GM06990 (cell line): Measurements from ENCODE around the gene GRAP.

ENCODE experiments used
- DNase-seq: peaks from one replicate; pipeline ENCODE4 v3.0.0-alpha.2; 2011; ENCODE audit not compliant: insufficient read length; ENCODE audit errors: extremely low read depth
- H3K27me3 ChIP-seq: replicated peaks from 2 replicates; pipeline ENCODE4 v1.6.0; 2011; ENCODE audit warnings: low read length; ENCODE audit not compliant: control insufficient read depth, insufficient read depth
- H3K36me3 ChIP-seq: 2 replicates; pipeline ENCODE4 v1.5.1; 2011; ENCODE audit warnings: low read length; ENCODE audit not compliant: control insufficient read depth, insufficient read depth
- H3K4me3 ChIP-seq: replicated peaks from 2 replicates; pipeline ENCODE4 v1.5.1; 2011; ENCODE audit warnings: low read depth, mild to moderate bottlenecking, control low read depth, low read length
- CTCF ChIP-seq: IDR thresholded peaks from 2 replicates; pipeline ENCODE4 v1.5.1; 2011; ENCODE audit warnings: low read length, control low read depth, mild to moderate bottlenecking, inconsistent platforms; ENCODE audit not compliant: insufficient read depth, poor library complexity, severe bottlenecking

Gene GRAP

GRCh38 chr17:18990331-18990730 lies 56.4 kb downstream of the GRAP start:
- Histone ChIP-seq H3K36me3 (peaks cover 15% of the 10 kb centered on the region), H3K27me3 (no peaks in the 10 kb centered on the region), H3K4me3 (no peak overlapping the region)
- no peak for TF ChIP-seq CTCF
- DNase-seq = no peak

- TF ChIP-seq CTCF = no peak
- no peaks in the 10 kb centered on the region for H3K27me3 ChIP-seq
- H3K4me3 ChIP-seq = no peak overlapping the region
- DNase-seq = no peak
- H3K36me3 ChIP-seq = peaks cover 16% of the 10 kb centered on the region
Observed at GRCh38 chr17:18988546-18989173, 58.1 kb downstream of the GRAP start.

GRCh38 chr17:18987862-18988545 lies 58.8 kb downstream of the GRAP start:
- DNase-seq = no peak
- no peak for TF ChIP-seq CTCF
- Histone ChIP-seq H3K36me3 (peaks cover 16% of the 10 kb centered on the region), H3K27me3 (no peaks in the 10 kb centered on the region), H3K4me3 (no peak overlapping the region)

DNA sequence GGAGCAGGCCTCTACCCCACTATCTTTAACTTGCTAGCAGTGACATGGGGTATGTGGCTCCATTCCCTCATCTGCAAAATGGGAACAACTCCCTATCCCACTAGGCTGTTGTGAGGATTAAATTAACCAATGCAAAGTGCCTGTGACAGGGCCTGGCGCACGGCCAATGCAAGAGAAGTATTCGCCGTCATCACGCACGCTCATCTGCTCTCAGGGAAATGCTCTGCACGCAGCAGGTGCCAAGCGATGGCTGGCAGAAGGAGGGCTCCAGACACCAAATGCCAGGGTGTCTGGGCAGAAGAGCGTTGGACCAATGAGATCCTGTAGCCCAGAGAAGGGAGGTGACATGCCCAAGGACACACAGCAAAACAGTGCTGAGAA lies 59.5 kb downstream of the GRAP start:
- peaks cover 14% of the 10 kb centered on the region for H3K36me3 ChIP-seq

GRCh38 chr17:18986541-18987229 lies 60.1 kb downstream of the GRAP start:
- peaks cover 14% of the 10 kb centered on the region for H3K36me3 ChIP-seq
- DNase-seq = no peak
- no peaks in the 10 kb centered on the region for H3K27me3 ChIP-seq
- no peak for TF ChIP-seq CTCF
- H3K4me3 ChIP-seq = no peak overlapping the region

More for the DNA sequence above, 59.5 kb downstream of the GRAP start:
- TF ChIP-seq CTCF = no peak
- DNase-seq = no peak
- Histone ChIP-seq H3K4me3 (no peak overlapping the region), H3K27me3 (no peaks in the 10 kb centered on the region)
